OCI-LY7 (cell line): ENCODE results near the gene LAGE3.

Experiments used
- EZH2phosphoT487 ChIP-seq: fragments of 200-600 bp; sonication (generic); IDR thresholded peaks from 2 replicates; pipeline ENCODE4 v1.6.1; 2018; ENCODE audit warnings: low read depth, borderline replicate concordance, mild to moderate bottlenecking, mixed run types, antibody characterized with exemption, low read length, moderate library complexity, mixed read lengths
- TF ChIP-seq, protein P1 (sequence below): fragments of 200-600 bp; sonication (generic); conservative IDR thresholded peaks from 2 replicates; pipeline ENCODE4 v1.5.1; 2014; ENCODE audit warnings: mild to moderate bottlenecking, antibody characterized with exemption, low read length, moderate library complexity, mixed read lengths

DNA sequence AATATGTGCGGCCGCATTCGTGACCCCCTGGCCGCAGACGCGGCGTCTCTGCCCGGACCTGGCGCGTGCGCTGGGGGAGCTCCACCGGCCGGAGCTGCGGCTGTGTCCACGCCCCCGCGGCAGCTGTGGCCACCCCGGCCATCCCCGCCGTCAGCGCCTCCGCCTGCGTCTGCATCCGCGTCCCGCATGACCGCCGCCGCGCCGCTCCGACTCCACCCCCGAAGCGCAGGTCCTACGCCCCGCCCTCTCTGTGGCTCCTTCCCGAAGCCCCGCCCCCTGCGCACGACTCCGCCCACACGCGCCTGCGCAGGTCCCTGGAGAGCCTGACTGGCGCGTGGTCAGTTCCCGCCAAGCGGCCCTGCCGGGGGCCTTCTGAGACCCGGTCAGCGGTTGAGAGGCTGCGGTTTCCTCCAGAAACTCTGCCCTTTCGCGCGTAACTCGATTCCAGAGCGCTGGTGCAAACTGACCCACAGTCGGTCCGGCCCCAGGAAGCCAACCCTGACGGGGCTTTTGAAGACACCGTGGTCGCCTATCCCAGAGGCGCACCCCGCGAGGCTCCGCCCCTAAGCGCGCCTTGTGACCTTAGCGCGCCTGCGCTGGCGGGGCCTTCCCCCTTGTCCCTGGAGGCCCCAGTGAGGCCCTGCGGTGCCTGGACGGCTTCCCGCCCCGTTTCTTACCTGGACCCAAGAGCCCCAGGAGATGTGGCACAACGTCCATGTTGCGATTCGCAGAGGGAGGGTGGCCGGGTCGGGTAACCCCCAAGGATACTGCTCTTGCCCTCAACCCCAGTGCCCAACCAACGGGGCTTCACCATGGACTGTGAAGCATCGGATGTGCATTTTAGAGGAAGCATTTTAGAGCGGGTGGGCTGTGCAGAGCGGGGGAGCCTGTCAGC, at the start of gene LAGE3:
- TF ChIP-seq, protein P1, sequence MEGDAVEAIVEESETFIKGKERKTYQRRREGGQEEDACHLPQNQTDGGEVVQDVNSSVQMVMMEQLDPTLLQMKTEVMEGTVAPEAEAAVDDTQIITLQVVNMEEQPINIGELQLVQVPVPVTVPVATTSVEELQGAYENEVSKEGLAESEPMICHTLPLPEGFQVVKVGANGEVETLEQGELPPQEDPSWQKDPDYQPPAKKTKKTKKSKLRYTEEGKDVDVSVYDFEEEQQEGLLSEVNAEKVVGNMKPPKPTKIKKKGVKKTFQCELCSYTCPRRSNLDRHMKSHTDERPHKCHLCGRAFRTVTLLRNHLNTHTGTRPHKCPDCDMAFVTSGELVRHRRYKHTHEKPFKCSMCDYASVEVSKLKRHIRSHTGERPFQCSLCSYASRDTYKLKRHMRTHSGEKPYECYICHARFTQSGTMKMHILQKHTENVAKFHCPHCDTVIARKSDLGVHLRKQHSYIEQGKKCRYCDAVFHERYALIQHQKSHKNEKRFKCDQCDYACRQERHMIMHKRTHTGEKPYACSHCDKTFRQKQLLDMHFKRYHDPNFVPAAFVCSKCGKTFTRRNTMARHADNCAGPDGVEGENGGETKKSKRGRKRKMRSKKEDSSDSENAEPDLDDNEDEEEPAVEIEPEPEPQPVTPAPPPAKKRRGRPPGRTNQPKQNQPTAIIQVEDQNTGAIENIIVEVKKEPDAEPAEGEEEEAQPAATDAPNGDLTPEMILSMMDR: no peak
- no peak for TF ChIP-seq EZH2phosphoT487
